Smooth muscle cell of the brain vasculature (primary cell): ENCODE data around the gene SNX25.
"Not testable (repeated sequence)": the region's sequence is repeated elsewhere in the genome, so short reads cannot be mapped to it uniquely, and the experiment has no call there.

Source experiments
- DNase-seq: peaks from one replicate; pipeline ENCODE4 v3.0.0-alpha.2; 2012; ENCODE audit warnings: low read depth, low spot score

SNX25 gene

DNA sequence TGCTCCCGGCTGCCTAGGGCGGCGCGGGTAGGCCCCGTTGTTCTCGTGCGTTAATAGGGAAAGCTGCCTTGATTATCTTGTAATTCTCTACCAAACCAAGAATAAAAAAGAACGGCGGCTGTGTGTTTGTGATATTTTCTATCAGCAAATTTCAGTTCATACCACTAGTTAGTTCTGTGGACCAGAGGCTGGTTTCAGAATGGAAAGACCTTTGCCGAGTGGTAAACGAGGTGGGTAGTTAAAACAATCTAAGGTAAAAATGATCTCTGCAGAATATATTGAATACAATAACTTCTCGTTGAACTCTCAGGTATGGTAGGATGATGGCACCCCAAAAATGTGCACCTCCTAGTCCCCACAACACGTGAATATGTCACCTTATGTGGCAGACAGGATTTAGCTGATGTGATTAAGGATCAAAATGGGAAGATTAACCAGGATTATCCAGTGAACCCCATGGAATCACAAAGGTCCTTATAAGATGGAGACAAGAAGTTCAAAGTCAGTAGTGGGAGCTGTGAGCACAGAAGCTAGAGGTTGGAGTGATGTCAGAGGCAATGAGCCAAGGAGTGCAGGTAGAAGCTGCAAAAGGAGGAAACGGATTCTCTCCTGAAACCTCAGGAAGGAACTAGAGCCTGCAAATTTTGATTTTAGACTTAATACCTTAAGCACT is 5.0 kb upstream of the SNX25 start:
- DNase-seq, result no peak

DNA sequence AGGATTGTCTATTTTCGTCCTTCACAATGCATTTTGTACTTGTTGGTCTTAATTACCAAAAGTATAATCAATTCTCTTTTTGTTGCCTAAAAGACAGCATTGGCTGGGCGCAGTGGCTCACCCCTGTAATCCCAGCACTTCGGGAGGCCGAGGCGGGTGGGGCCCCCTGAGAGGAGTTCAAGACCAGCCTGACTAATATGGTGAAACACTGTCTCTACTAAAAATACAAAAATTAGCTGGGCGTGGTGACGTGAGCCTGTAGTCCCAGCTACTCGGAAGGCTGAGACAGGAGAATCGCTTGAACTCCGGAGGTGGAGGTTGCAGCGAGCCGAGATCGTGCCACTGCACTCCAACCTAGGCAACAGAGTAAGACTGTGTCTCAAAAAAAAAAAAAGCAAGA is 4.3 kb upstream of the SNX25 start:
- not testable (repeated sequence) for DNase-seq

DNA sequence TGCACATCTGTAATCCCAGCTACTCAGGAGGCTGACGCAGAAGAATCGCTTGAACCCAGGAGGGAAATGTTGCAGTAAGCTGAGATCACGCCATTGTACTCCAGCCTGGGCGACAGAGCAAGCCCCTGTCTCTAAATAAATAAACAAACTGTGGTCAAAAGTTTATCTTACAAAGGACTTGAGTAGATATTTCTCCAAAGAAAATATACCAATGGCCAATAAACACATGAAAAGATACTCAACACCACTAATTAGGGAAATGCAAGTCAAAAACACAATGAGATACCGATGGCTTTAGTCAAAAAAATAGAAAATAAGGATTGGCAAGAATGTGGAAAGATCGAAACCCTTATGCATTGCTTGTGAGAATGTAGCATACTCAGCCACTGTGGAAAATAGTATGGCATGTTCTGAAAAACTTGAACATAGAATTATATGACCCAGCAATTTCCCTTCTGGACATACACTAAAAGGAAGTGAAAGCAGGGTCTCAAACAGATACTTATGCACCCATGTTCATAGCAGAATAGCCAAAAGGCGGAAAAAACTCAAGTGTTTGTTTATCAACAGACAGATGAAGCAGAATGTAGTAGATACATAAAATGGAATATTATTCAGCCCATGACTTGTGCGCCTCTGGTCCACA is 3.6 kb upstream of the SNX25 start:
- DNase-seq, result no peak

- no peak for DNase-seq
These were observed 1.9 kb upstream of the SNX25 start for GRCh38 chr4:185207466-185207865.

DNA sequence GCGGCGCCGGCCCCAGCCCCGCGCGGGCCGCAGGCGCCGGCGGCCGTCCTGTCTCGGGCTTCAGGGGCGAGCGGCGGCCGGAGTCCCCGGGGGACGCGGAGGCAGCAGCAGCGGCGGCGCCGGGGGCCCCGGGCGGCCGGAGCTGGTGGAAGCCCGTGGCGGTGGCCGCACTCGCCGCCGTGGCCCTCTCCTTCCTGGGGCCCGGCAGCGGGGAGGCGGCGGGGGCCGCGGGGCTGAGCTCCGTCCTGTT is 379 bp downstream of the SNX25 start:
- not testable (repeated sequence) for DNase-seq

DNA sequence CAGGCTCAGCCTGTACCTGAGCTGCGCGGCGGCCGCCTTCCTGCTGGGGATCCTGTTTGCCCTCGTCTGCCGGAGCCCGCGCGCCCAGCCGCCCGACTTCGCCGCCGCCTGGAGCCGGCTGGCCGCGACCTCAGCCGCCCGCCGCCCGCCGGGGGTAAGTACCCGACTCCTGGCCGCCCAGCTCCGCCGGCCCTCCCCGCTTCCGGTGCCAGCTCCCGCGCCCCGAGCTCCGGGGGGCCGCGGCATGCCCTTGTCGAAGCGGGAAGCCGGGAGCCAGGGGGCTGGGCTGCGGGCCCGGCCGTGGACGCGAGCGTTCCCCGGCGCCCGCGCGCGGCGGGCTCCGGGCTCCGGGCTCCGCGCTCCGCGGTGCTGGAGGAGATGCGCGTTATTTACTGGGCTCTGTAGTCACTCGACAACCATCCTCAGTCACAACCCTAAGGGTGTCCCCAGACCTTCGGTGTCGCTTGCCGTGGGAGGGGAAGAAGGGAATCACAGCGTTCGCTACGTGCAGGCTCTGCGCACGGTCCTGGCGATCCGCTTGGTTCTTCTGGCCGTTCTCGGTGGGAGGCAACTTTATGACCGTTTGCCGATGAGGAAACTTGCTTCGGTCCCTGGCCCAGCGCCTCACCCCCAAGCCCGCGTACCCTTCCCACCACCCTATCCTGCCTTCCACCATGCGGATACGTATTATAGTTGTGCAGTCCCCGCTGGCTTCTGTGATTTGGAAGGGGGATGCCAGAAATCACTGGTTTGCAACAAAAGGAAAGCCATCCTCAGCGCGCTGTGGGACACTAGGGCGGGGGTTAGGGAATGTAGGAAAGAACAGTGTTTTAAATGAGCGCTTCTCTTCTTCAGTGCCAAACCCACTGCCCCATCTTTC is 944 bp downstream of the SNX25 start:
- DNase-seq, result no peak

DNA sequence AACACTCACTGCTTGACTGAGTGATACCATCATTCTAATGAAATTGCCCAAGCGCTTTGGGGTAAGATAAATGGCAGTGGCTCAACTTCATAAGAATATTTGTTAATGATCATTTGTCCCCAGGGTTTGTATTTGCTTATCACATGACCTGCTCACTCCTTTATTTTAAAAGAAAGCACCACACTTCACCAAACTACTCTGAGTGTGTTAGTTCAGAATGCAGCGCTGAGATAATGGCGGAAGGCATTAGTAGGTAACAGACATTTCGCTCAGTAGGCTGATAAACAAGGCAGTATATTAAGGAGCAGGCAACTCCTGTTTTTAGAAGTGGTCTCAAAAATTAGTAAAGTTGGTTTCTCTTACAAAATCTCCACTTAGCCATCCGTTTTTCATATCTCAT is 1.6 kb downstream of the SNX25 start:
- DNase-seq, result no peak

GRCh38 chr4:185211641-185212040 is 2.2 kb downstream of the SNX25 start:
- DNase-seq, result no peak

DNA sequence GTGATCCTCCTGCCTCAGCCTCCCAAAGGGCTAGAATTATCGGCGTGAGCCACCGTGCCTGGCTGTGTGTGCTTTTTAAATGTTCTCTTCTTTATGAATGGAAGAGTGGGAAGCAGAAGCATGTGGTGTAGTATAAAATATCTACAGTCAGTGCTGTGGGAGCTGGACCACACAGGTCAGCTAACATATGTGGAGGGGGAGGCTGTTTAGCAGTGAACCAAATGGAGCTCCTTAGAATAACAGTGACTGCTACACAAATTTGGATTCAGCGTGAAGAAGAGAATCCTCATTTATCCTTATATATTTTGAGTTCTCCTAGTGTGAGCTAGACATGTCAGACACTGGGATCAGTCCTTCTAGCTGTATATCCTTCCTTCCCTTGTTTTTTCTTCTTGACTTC is 3.2 kb downstream of the SNX25 start:
- no peak for DNase-seq

DNA sequence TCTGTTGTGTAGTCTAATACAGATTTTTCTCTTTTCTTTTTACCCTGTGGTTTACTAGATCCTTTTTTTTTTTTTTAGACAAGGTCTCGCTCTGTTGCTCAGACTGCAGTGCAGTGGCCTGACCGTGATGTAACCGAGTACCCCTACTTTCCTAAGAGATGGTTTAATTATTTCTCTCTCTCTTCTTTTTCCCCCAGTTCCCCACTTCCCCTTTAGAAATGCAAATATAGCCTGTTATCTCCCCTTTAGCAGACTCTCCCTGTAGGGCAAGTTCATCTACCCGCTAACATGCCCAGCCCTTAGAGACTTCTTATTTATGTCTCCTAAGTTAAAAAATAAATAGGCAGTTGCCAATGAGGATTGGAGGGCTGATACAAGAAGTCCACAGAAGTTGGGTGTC is 4.5 kb downstream of the SNX25 start:
- DNase-seq, result no peak

- DNase-seq, result no peak
These were observed 5.9 kb downstream of the SNX25 start for GRCh38 chr4:185215261-185215660.

GRCh38 chr4:185217408-185217975 is 8.1 kb downstream of the SNX25 start:
- DNase-seq, result no peak

- DNase-seq, result no peak
These were observed 8.9 kb downstream of the SNX25 start for GRCh38 chr4:185218312-185218711.

DNA sequence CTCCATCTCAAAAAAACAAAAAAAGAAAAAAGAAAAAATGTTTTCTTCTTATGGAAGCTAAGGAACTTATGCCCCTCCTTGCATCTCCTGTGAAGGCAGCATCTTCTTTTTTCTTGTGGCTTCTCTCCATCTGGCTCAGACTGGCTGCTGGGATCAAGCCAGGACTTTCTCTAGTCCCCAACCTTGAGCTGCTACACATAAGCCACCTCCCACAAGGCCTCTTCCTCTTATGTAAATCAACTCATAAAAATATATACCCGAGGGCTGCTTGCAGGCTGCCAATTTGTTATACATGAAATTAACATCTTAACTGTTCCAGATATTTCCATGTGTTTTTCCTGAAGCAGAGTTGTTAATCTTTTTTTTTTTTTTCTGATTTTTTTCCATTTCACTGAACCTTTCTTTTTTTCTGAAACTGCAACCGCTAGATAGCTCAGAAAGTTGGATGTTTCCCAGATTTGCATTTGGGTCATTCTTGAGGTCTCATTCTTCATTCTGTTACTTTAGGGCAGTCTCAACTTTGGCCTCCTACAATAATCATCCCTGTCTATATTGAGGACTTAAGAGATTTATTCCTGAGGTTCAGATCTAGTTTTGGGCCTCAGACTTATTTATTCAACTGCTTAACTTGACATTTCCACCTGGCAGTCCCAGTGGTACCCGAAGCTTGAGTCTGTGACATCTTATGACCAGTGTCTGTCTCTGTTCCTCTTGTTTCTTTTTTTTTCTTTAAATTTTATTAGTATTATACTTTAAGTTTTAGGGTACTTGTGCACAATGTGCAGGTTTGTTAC is 10.3 kb downstream of the SNX25 start:
- DNase-seq, result no peak

GRCh38 chr4:185221491-185221890 is 12.1 kb downstream of the SNX25 start:
- DNase-seq, result no peak

- DNase-seq, result no peak
These were observed 12.5 kb downstream of the SNX25 start for GRCh38 chr4:185221912-185222311.

DNA sequence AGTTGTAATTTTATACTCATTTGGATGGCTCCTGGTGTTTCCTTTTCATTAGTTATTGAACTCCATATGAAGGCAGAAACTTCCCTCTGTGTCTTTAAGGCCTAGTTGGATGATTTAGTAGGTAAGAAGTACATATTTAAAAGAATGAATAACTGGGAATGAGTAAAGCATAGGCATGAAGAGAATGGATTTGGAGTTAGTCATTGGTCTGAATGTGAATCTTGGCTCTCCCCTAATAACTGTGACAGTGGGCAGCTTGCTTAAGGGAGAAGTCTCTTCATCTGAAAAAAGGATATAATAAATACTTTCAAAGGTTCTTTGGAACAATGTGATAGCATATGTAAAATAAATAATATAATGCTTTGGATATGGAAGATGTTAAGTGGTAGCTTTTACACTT is 13.2 kb downstream of the SNX25 start:
- no peak for DNase-seq

- no peak for DNase-seq
These were observed 15.2 kb downstream of the SNX25 start for GRCh38 chr4:185224597-185224996.

- no peak for DNase-seq
These were observed 16.5 kb downstream of the SNX25 start for GRCh38 chr4:185225940-185226339.

- DNase-seq, result no peak
These were observed 17.7 kb downstream of the SNX25 start for GRCh38 chr4:185227131-185227551.

DNA sequence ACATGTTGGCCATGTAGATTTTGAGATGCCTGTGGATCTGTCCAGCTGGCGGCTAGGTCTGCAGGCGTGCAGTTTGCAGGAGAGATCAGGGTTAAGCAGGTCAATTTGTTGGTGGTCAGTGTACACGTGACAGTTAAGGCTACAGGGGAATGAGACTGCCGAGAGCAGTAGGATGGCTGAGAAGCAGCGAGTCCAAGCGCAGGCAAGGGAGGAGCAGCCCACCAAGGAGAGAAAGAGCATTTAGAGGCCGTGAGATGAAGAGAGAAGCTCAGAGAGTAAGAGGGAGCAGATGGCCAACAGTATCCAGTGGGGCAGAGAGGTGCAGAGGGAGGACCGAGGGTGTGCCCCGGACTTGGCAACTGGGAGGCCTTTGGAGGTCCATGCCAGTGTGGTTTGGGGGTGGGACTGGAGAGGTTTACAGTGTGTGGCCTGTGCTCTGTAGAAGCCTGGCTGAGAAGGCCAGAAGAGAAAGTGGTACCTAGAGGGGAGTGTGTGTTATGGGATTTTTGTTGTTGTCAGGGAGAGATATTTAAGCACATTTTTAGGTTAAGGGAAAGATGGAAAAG is 18.4 kb downstream of the SNX25 start:
- no peak for DNase-seq
